Measurements from ENCODE around the gene ABCC5. TPM values are rescaled to one million over a fixed set of nuclear protein-coding genes. Genes with fewer than 3 reads are reported as not detected.

Gene ABCC5
- total RNA-seq, 1 experiment from 2014 or later: 9.7 TPM

- DNase-seq (ENCODE audit: low read depth, low spot score): no peak
- in situ Hi-C loops (cut with HindIII; ENCODE audit: low pct_unique_long_range_greater_than_20kb, low sequenced_read_pairs): no loop called here
Measured at GRCh38 chr3:183988216-183988790, 29.4 kb downstream of the ABCC5 start.

DNA sequence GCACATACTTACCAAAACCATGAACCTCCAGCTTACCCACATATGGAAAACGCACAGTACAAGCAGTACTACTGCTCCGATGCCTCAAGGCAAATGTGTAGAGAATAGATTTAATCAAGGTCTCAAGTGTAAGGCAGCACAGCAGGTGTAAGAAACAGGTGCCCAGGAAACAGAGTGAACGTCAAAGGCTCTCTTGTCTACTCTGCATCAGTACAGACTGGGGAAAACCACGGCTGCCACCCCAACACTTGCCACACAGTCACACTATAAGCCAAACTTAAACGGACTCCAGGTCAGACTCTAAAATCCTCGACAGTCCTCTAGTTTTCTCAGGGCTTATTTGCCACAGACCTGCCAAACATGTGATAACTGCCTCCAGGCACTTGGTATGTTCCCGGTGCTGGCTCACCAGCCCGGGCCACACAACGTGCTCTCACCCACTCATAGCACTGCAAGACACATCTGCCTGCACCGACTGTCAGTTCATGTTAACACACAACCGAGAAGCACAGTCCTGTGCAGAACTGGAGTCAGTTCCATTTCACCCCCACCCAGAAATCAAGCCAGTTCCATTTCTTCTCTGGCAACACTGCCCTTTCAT is 30.6 kb downstream of the ABCC5 start:
- DNase-seq (ENCODE audit: low read depth, low spot score): no peak
- in situ Hi-C loops (cut with HindIII; ENCODE audit: low pct_unique_long_range_greater_than_20kb, low sequenced_read_pairs): no loop called here

GRCh38 chr3:183984749-183985729 is 32.6 kb downstream of the ABCC5 start:
- DNase-seq (ENCODE audit: low read depth, low spot score): no peak
- in situ Hi-C loops (cut with HindIII; ENCODE audit: low pct_unique_long_range_greater_than_20kb, low sequenced_read_pairs): no loop called here

- in situ Hi-C loops (cut with HindIII; ENCODE audit: low pct_unique_long_range_greater_than_20kb, low sequenced_read_pairs): no loop called here
- no peak for DNase-seq (ENCODE audit: low read depth, low spot score)
Measured at GRCh38 chr3:183984127-183984740, 33.5 kb downstream of the ABCC5 start.

DNA sequence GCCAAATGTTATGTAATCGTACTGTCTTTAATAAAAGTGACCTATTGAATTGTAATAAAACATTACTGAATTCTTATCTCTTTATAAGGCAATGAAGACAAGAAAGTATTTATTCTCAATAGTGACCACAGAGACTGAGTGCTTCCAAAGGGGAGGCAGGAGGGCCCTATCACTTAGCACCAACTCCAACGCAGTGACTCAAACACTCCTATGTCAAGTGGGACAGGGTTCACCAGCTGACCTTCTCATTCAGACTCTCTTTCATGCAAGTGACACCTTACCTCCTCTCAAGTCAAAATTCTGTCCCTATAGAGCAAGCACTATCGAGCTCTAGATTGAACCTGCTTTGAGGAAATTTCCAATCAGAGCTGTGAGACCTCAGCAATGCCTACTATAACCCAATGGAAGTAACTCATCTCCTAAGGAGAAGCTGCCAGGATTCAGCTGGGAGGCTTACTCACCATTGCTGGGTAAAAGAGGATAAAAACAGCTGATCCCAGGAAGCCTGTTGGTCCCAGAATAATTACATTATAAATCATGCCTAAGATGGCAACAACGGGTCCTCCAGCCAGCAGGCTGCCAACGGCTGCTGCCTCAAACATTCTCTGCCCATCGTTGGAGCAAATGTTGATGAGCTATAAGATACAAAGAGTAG is 35.6 kb downstream of the ABCC5 start:
- no peak for DNase-seq (ENCODE audit: low read depth, low spot score)
- in situ Hi-C loops (cut with HindIII; ENCODE audit: low pct_unique_long_range_greater_than_20kb, low sequenced_read_pairs): no loop called here

DNA sequence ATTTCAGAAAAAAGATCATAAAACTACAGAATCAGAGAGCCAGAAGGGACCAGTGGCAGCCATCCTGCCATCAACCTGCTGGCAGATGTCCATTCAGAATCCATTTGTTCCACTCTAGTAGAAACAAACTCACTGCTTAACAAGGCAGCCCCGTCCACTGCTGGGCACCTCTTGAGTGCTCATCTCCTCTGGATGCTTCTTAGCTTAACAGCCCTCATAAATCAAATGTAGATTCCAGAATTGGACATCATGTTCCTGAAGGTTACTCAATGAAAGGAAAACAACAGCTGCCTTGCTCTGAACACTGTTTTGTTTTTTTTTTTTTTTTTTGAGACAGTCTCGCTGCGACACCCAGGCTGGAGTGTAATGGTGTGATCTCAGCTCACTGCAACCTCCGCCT is 37.3 kb downstream of the ABCC5 start:
- DNase-seq (ENCODE audit: low read depth, low spot score): no peak
- in situ Hi-C loops (cut with HindIII; ENCODE audit: low pct_unique_long_range_greater_than_20kb, low sequenced_read_pairs): no loop called here

GRCh38 chr3:183975981-183976662 is 41.6 kb downstream of the ABCC5 start:
- DNase-seq (ENCODE audit: low read depth, low spot score): no peak
- in situ Hi-C loops (cut with HindIII; ENCODE audit: low pct_unique_long_range_greater_than_20kb, low sequenced_read_pairs): no loop called here

GRCh38 chr3:183968666-183969245 is 48.9 kb downstream of the ABCC5 start:
- in situ Hi-C loops (cut with HindIII; ENCODE audit: low pct_unique_long_range_greater_than_20kb, low sequenced_read_pairs): no loop called here
- DNase-seq (ENCODE audit: low read depth, low spot score): no peak

DNA sequence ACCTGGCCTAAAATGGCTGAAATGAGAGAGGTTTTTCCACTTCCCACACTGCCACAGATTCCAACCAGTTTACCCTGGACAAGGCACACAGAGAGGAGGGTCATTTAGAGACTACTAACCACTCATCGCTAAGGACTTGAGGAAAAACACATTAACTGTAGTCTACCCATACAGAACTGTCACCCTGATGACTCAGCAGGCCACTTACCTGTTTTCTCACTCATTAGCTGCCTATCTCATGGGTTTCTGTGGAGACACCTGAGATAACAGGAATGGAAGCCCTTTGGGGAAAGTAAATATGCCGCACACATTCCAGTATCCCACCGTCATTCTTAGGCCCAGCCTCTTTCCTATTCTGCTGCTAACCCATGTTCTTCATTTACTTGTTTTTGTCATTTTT is 50.0 kb downstream of the ABCC5 start:
- in situ Hi-C loops (cut with HindIII; ENCODE audit: low pct_unique_long_range_greater_than_20kb, low sequenced_read_pairs): no loop called here
- DNase-seq (ENCODE audit: low read depth, low spot score): no peak

DNA sequence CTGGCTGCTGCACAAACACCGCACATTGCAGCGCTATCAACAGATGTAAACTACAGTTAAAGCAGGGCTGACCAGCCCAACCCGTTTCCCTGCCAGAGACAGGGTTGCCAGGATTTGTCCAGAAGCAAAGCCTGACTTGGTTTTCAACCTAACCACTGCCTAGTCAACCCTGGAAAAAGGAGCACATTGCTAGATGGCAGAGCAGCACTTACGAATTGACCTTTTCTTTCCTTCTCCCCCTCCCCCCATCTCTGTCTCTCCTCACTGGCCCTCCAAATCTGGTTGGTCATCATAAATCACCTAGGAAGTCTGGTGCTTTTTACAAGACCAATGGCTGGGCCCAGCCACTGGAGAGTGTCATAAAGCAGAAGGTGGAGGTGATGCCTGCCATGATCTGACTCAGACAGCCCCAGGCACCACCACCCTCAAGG is 51.3 kb downstream of the ABCC5 start:
- in situ Hi-C loops (cut with HindIII; ENCODE audit: low pct_unique_long_range_greater_than_20kb, low sequenced_read_pairs): no loop called here
- no peak for DNase-seq (ENCODE audit: low read depth, low spot score)

DNA sequence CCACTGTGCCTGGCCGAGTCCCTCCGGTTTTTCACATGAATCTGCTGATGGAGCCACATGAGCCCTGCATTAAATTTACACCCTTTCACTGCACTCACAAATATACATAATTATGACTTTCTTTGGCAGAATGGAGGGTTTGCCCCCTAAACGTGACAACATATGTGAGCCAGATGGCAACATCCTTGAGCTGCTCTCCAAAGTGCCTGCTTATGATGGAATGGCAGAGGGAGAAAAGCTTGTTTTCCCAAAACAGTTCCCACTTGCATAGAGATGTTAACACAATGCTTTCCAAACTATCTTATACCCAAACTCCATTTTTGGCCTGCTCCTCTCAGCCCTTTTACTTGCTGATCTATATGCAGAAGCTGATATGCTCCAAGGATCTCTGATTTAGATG is 54.9 kb downstream of the ABCC5 start:
- in situ Hi-C loops (cut with HindIII; ENCODE audit: low pct_unique_long_range_greater_than_20kb, low sequenced_read_pairs): no loop called here
- no peak for DNase-seq (ENCODE audit: low read depth, low spot score)

DNA sequence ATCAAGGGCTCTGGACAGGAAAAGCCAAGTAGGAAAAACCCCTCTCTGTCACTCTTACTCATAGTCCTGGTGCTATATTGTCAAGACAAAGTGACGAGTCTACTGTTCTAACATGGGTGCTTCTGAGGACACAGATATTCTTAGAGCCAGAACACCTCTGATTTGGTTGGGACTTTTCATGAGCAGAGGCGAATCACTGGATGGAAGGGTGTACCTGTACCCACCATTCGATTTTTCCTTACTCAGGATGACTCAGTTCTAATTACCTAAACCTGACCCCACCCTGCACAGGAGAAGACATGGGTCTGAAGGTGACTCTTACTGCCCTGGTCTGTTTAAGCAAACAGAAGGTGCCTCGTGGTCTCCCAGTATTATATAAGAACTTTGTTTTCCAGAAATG is 58.5 kb downstream of the ABCC5 start:
- no peak for DNase-seq (ENCODE audit: low read depth, low spot score)
- in situ Hi-C loops (cut with HindIII; ENCODE audit: low pct_unique_long_range_greater_than_20kb, low sequenced_read_pairs): no loop called here

DNA sequence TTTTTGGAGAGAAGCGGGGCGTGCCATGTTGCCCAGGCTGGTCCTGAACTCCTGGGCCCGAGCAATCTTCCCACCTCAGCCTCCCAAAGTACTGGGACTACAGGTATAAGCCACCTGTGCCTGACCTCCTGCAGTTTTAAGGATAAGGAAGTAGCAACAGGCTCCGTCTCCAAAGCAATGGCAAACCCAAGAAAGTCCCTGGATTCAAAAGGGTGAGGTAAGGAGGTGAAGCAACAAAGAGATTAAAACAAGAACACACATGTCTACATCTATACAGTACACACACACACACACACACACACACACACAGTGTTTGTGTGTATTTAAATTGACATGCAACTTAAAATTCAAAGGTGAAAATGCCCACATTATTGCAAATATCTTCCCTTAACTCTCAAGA is 58.9 kb downstream of the ABCC5 start:
- in situ Hi-C loops (cut with HindIII; ENCODE audit: low pct_unique_long_range_greater_than_20kb, low sequenced_read_pairs): no loop called here

DNA sequence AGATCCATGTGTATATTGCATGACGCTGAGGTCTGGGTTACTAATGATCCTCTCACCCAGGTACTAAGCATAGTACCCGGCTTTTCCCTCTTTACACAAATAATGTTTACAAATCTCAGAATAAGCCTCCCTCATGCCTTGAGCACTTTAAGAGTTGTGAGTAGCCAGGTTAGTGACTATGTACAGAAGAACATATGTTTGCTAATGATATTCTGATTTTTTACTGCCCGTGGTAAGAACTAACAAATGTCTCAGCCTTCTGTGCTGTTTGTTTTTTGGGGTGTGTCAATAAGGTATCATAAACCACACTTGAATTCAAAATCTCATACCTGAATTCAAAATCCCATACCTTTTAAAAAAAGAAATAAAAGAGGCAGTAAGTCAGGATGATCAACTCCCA is 59.5 kb downstream of the ABCC5 start:
- DNase-seq (ENCODE audit: low read depth, low spot score): no peak
- in situ Hi-C loops (cut with HindIII; ENCODE audit: low pct_unique_long_range_greater_than_20kb, low sequenced_read_pairs): no loop called here

More for the DNA sequence above, 58.9 kb downstream of the ABCC5 start:
- no peak for DNase-seq (ENCODE audit: low read depth, low spot score)

- DNase-seq (ENCODE audit: low read depth, low spot score): no peak
- in situ Hi-C loops (cut with HindIII; ENCODE audit: low pct_unique_long_range_greater_than_20kb, low sequenced_read_pairs): no loop called here
Measured at GRCh38 chr3:183954875-183955274, 62.8 kb downstream of the ABCC5 start.

DNA sequence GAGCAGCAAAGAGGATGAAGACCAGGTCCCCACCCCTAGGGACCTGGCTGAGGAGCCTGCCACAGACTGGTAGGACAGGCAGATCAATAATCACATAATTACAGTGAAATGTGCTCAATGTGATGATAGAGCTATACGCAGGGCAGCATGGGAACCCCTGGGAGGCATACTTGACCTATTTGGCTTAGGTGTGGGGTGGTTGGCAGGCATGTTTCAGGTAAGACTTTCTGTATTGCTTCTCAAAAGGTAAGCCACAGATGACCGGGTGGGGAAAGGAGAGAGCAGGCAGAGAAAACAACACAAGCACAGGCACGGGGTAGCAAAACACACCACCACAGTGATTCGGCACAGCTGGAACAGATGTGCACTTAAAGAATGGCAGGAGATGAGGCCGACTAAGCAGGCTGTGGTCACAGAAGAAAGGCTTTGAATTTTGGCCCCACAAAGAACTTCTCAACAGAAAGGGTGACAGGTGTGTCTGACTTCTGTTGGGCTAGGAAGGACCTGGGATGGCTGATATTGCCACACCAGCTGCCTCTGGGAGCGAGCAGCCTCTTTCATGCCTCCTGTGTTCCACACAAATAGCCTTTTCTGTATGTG is 64.1 kb downstream of the ABCC5 start:
- in situ Hi-C loops (cut with HindIII; ENCODE audit: low pct_unique_long_range_greater_than_20kb, low sequenced_read_pairs): no loop called here
- DNase-seq (ENCODE audit: low read depth, low spot score): no peak

- DNase-seq (ENCODE audit: low read depth, low spot score): no peak
- in situ Hi-C loops (cut with HindIII; ENCODE audit: low pct_unique_long_range_greater_than_20kb, low sequenced_read_pairs): no loop called here
Measured at GRCh38 chr3:183951459-183951858, 66.2 kb downstream of the ABCC5 start.
